Pancreas (tissue), 10 donors: ENCODE results near the gene GPR87. TPM values are rescaled to one million over a fixed set of nuclear protein-coding genes. Genes with fewer than 3 reads are reported as not detected.

Experiments
- ATAC-seq, 4 donors: fragments of 200-7000 bp; cut with Tn5 transposase; one replicate each; pipeline versions ENCODE4 v1.8.0 to v1.9.1; 2020; ENCODE audit warnings: mild to moderate bottlenecking in 4 of 4, moderate library complexity in 4 of 4
- DNase-seq, 6 donors: peaks; one replicate each; pipeline ENCODE4 v3.0.0-alpha.2; 2020
- FAIRE-seq: peaks from 2 replicates; lab custom pipeline; 2012; peaks lifted over from hg19 to GRCh38; lab: Jason Lieb, UNC
- H3K27ac ChIP-seq, 4 donors: fragments of 200-600 bp; sonication (generic); 1 replicate in 3 of 4; 2 replicates in 1 of 4; pipeline versions ENCODE4 v1.5.0 to v1.8.0; 2020
- H3K27me3 ChIP-seq, 4 donors: fragments of 200-600 bp; one replicate each; pipeline ENCODE4 v1.8.0; 2021
- H3K36me3 ChIP-seq, 3 donors: fragments of 200-600 bp; sonication (generic) in 1 of 3; one replicate each; pipeline versions ENCODE4 v1.5.0 to v1.8.0; 2020 to 2021
- H3K4me1 ChIP-seq, 3 donors: fragments of 200-600 bp; one replicate each; pipeline ENCODE4 v1.8.0; 2021
- H3K4me3 ChIP-seq, 4 donors: fragments of 200-600 bp; sonication (generic) in 2 of 4; one replicate each; pipeline versions ENCODE4 v1.5.0 to v1.8.0; 2020 to 2021
- H3K9me3 ChIP-seq, 4 donors: fragments of 200-600 bp; one replicate each; pipeline ENCODE4 v1.8.0; 2021
- WGBS, 2 donors: extraction: QIAGEN DNeasy Blood & Tissue Kit; methylation state at CpG; one replicate each; pipeline ENCODE4 v1.1.7; 2013; 5-methylcytosine and 5-hydroxymethylcytosine counted together
- intact Hi-C, 3 donors: fragments of 100-400 bp; cut with DNase I; formaldehyde crosslinking; loops; one replicate each; pipeline versions ENCODE4 v1.11.1 to v1.14.2; 2022
- polyA plus RNA-seq, 2 donors: library from polyadenylated mRNA; stranded (reverse); fragments of 200-250 nt; gene quantifications; one replicate each; pipeline ENCODE4 v1.2.3, GENCODE V29; 2013
- total RNA-seq, 6 donors: library from RNA; stranded (reverse); fragmentation: NEBNext Ultra II Directional in 4 of 6; extraction: Animal tissue kit (Norgen Biotek cat#: 25700) in 4 of 6; gene quantifications; one replicate each; pipeline versions ENCODE4 v1.2.1 to v1.2.4, GENCODE V29; 2021 to 2023
- TF ChIP-seq, protein P1 (sequence below), 4 donors: fragments of 200-600 bp; sonication (generic) in 3 of 4; IDR thresholded peaks; one replicate each; pipeline versions ENCODE4 v1.5.0 to v1.8.0; 2021; ENCODE audit warnings: antibody characterized with exemption in 4 of 4
- donor health status: healthy with polysubstance abuse.
- donor health status: DM: no; HTN: no; CAD: no; lungs with moderate emphysema.
- donor health status: DM: no; HTN: no; CAD: no.
- donor health status: control.
- donor health status: control.
- donor health status: Bipolar disorder and iron deficiency.
- donor health status: DM: yes; HTN: yes; CAD: no.
- donor health status: DM: no; HTN: no; CAD: no.
- donor health status: DM: no; HTN: no; CAD: no.
- donor health status: DM: yes; HTN: yes; CAD: no.

The GPR87 gene
- total and polyA plus RNA-seq, 8 donors, result not detected

GRCh38 chr3:151345859-151346258 is 29.2 kb upstream of the GPR87 start:
- Histone ChIP-seq H3K4me1 (no peaks in the 10 kb centered on the region), H3K36me3 (no peaks in the 10 kb centered on the region), H3K27me3 (no peaks in the 10 kb centered on the region), H3K9me3 (no peaks in the 10 kb centered on the region), H3K4me3 (no peak overlapping the region), H3K27ac (no peak overlapping the region)
- FAIRE-seq, result no peak
- intact Hi-C loops, result no loop called here
- ATAC-seq, result peak in 2 of 4 donors; percentile 47 to 67
- no peak for DNase-seq
- TF ChIP-seq, protein P1, sequence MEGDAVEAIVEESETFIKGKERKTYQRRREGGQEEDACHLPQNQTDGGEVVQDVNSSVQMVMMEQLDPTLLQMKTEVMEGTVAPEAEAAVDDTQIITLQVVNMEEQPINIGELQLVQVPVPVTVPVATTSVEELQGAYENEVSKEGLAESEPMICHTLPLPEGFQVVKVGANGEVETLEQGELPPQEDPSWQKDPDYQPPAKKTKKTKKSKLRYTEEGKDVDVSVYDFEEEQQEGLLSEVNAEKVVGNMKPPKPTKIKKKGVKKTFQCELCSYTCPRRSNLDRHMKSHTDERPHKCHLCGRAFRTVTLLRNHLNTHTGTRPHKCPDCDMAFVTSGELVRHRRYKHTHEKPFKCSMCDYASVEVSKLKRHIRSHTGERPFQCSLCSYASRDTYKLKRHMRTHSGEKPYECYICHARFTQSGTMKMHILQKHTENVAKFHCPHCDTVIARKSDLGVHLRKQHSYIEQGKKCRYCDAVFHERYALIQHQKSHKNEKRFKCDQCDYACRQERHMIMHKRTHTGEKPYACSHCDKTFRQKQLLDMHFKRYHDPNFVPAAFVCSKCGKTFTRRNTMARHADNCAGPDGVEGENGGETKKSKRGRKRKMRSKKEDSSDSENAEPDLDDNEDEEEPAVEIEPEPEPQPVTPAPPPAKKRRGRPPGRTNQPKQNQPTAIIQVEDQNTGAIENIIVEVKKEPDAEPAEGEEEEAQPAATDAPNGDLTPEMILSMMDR (IDR thresholded peaks at IDR 0.05), result no peak
- 61 to 63% methylated on average over 2 of the region's 2 CpGs for WGBS, 2 donors

DNA sequence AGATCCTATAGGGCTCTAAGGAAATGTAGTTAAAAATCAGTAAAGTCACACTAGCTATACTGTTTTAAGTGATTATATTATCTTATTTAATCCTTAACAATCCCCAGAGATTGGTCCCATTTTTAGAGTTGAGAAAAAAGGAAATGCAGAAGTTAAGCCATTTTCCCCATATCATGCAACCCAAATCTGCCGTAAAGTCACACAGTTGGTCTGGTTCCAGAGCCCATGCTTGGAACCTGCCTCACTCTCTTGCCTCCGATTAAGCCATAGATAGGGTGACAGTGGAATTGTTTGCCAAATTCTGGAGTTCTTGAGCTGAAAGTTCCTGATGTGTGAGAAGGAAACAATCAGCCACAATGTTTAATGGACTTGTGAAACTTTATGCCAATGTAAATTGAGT is 15.1 kb upstream of the GPR87 start:
- 51 to 53% methylated on average over 2 of the region's 2 CpGs for WGBS, 2 donors
- H3K36me3 ChIP-seq, result no peaks in the 10 kb centered on the region
- no peak overlapping the region for H3K4me3 ChIP-seq
- H3K27me3 ChIP-seq, result no peaks in the 10 kb centered on the region
- H3K4me1 ChIP-seq, result no peaks in the 10 kb centered on the region
- no peak overlapping the region for H3K27ac ChIP-seq
- DNase-seq (no peak), ATAC-seq (no peak), FAIRE-seq (no peak)
- H3K9me3 ChIP-seq, result no peaks in the 10 kb centered on the region
- TF ChIP-seq, protein P1 (IDR thresholded peaks at IDR 0.05), result no peak
- intact Hi-C loops, result no loop called here

DNA sequence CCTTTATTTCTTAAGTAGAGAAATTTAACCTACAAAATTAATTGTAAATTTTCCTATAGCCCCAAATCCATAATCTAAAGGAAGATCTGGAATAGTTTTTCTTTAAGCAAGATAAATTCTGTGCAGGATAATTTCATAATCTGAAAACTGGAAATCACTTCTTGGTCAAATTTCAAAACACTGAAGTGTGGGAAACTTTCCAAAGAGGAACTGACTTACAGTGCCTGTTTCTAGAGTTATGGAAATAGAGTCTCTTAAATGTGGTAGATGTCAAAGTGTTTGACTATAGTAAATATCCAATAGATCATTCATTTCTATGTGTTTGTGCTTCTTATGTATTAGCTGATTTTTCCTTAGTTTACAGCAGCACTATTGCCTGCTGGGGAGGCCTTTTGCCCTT is 14.3 kb upstream of the GPR87 start:
- no peaks in the 10 kb centered on the region for H3K27me3 ChIP-seq
- H3K9me3 ChIP-seq, result no peaks in the 10 kb centered on the region
- intact Hi-C loops, result no loop called here
- peak in 2 of 4 donors; percentile 19 to 41 for ATAC-seq
- no peaks in the 10 kb centered on the region for H3K4me1 ChIP-seq
- TF ChIP-seq, protein P1 (IDR thresholded peaks at IDR 0.05), result no peak
- no peak overlapping the region for H3K4me3 ChIP-seq
- H3K27ac ChIP-seq, result no peak overlapping the region
- FAIRE-seq, result no peak
- DNase-seq, result no peak
- H3K36me3 ChIP-seq, result no peaks in the 10 kb centered on the region

DNA sequence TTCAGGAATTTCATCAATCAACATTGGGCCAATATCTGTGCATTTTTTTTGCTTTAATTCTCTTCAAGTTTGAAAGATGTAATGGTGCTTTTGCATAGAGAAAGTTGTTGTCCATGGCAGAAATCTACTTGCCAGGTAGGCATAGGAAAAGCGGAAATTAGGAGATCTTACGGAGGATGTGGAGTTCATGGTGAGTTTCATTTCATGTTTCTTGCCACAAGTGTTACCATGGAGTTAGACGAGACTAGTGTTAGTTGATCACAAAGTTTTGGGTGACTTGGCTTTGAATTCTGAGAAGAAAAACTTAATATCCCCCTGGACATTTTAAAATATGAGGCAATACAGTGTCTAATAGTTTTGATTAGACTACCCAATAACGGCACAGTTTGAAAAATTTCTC is 13.8 kb upstream of the GPR87 start:
- intact Hi-C loops, result no loop called here
- 69 to 75% methylated on average over 4 of the region's 4 CpGs for WGBS, 2 donors
- Histone ChIP-seq H3K36me3 (no peaks in the 10 kb centered on the region), H3K27me3 (no peaks in the 10 kb centered on the region), H3K9me3 (no peaks in the 10 kb centered on the region), H3K27ac (no peak overlapping the region), H3K4me1 (no peaks in the 10 kb centered on the region), H3K4me3 (no peak overlapping the region)
- FAIRE-seq, result no peak
- TF ChIP-seq, protein P1 (IDR thresholded peaks at IDR 0.05), result no peak
- no peak for DNase-seq
- ATAC-seq, result no peak

- TF ChIP-seq, protein P1 (IDR thresholded peaks at IDR 0.05), result no peak
- Histone ChIP-seq H3K36me3 (no peaks in the 10 kb centered on the region), H3K9me3 (no peaks in the 10 kb centered on the region), H3K4me3 (peak within 1 kb of the TSS in 1 of 4 donors; percentile 17), H3K4me1 (no peaks in the 10 kb centered on the region), H3K27ac (no peak within 1 kb of the TSS), H3K27me3 (no peaks in the 10 kb centered on the region)
- DNase-seq (no peak), ATAC-seq (peak in 2 of 4 donors; percentile 48 to 50), FAIRE-seq (no peak)
- intact Hi-C loops, result no loop called here
- WGBS, 2 donors, result 82 to 97% methylated on average over 1 of the region's 1 CpG
Observed at GRCh38 chr3:151329363-151329762, 12.7 kb upstream of the GPR87 start, which contains the start of gene P2RY13. Gene P2RY13, minus strand, starts transcription at chr3:151329549. Its CDS starts 21 bp downstream, at chr3:151329528.
